Measurements from ENCODE around the gene CARD19.
"Not testable (repeated sequence)": the region's sequence is repeated elsewhere in the genome, so short reads cannot be mapped to it uniquely, and the experiment has no call there.

DNA sequence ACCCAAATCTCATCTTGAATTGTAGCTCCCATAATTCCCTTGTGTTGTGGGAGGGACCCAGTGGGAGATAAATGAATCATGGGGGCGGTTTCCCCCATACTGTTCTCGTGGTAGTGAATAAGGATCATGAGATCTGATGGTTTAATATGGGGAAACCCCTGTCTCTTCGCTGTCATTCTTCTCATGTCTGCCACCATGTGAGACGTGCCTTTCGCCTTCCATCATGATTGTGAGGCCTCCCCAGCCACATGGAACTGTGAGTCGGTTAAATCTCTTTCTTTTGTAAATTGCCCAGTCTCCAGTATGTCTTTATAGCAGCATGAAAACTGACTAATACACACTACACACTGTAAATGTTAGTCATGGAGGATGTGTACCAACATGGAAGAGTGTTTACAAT, 50.7 kb downstream of the CARD19 start:
- TF ChIP-seq, protein P1, sequence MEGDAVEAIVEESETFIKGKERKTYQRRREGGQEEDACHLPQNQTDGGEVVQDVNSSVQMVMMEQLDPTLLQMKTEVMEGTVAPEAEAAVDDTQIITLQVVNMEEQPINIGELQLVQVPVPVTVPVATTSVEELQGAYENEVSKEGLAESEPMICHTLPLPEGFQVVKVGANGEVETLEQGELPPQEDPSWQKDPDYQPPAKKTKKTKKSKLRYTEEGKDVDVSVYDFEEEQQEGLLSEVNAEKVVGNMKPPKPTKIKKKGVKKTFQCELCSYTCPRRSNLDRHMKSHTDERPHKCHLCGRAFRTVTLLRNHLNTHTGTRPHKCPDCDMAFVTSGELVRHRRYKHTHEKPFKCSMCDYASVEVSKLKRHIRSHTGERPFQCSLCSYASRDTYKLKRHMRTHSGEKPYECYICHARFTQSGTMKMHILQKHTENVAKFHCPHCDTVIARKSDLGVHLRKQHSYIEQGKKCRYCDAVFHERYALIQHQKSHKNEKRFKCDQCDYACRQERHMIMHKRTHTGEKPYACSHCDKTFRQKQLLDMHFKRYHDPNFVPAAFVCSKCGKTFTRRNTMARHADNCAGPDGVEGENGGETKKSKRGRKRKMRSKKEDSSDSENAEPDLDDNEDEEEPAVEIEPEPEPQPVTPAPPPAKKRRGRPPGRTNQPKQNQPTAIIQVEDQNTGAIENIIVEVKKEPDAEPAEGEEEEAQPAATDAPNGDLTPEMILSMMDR (conservative IDR thresholded peaks at IDR 0.05): not testable (repeated sequence)
- not testable (repeated sequence) for TF ChIP-seq ZFX (IDR thresholded peaks at IDR 0.05)

All from C4-2B (cell line).